ENCODE measurements around the gene G6PC3. TPM values are rescaled to one million over a fixed set of nuclear protein-coding genes. Genes with fewer than 3 reads are reported as not detected.

Gene G6PC3
- total RNA-seq, 3 donors from 2014 or later (not counting 1 experiment from before 2014, with no cell fraction given): 18.2 to 21.7 (median 20.6) TPM

GRCh38 chr17:44053125-44053872, 17.2 kb upstream of the G6PC3 start:
- no peaks in the 10 kb centered on the region for H3K27me3 Mint-ChIP-seq (ENCODE audit: low read depth in 2 of 2)
- no peak overlapping the region for H3K4me3 Mint-ChIP-seq
- Histone ChIP-seq H3K27ac (ENCODE audit: low read length) (no peak overlapping the region), H3K4me1 (ENCODE audit: control insufficient read depth, insufficient read depth, low read length) (no peaks in the 10 kb centered on the region), H3K4me3 (ENCODE audit: low read length) (no peak overlapping the region), H3K36me3 (ENCODE audit: control insufficient read depth, insufficient read depth, low read length) (peaks cover 28% of the 10 kb centered on the region), H3K9me3 (ENCODE audit: control insufficient read depth, insufficient read depth, low read length) (no peaks in the 10 kb centered on the region), H3K27me3 (ENCODE audit: control insufficient read depth, insufficient read depth, low read length) (no peaks in the 10 kb centered on the region)
- H3K4me1 Mint-ChIP-seq: peaks cover 16 to 20% of the 10 kb centered on the region in 2 donors
- DNase-seq (no peak), ATAC-seq (no peak)
- TF ChIP-seq CTCF (IDR thresholded peaks at IDR 0.05): no peak
- H3K36me3 Mint-ChIP-seq: peaks cover 7% of the 10 kb centered on the region
- WGBS (ENCODE audit: insufficient coverage): 54% methylated on average over 2 of the region's 3 CpGs
- intact Hi-C loops (cut with micrococcal nuclease): no loop called here
- no peaks in the 10 kb centered on the region for H3K9me3 Mint-ChIP-seq
- H3K27ac Mint-ChIP-seq: peak overlapping the region; percentile 65 to 75

- no peaks in the 10 kb centered on the region for H3K4me1 ChIP-seq (ENCODE audit: control insufficient read depth, insufficient read depth, low read length)
- H3K27ac ChIP-seq (ENCODE audit: low read length): no peak overlapping the region
- intact Hi-C loops (cut with micrococcal nuclease): no loop called here
- Mint-ChIP-seq H3K27ac (no peak overlapping the region), H3K9me3 (no peaks in the 10 kb centered on the region), H3K4me3 (no peak overlapping the region), H3K4me1 (peaks cover 18 to 26% of the 10 kb centered on the region in 2 donors), H3K36me3 (no peaks in the 10 kb centered on the region), H3K27me3 (ENCODE audit: low read depth in 2 of 2) (no peaks in the 10 kb centered on the region)
- H3K27me3 ChIP-seq (ENCODE audit: control insufficient read depth, insufficient read depth, low read length): no peaks in the 10 kb centered on the region
- 96% methylated on average over 14 of the region's 14 CpGs for WGBS (ENCODE audit: insufficient coverage)
- TF ChIP-seq CTCF (IDR thresholded peaks at IDR 0.05): no peak
- H3K36me3 ChIP-seq (ENCODE audit: control insufficient read depth, insufficient read depth, low read length): peaks cover 29% of the 10 kb centered on the region
- no peak overlapping the region for H3K4me3 ChIP-seq (ENCODE audit: low read length)
- no peak for DNase-seq
- no peak for ATAC-seq
- no peaks in the 10 kb centered on the region for H3K9me3 ChIP-seq (ENCODE audit: control insufficient read depth, insufficient read depth, low read length)
Measured at GRCh38 chr17:44059101-44059892, 11.2 kb upstream of the G6PC3 start.

- Mint-ChIP-seq H3K4me3 (no peak overlapping the region), H3K4me1 (peaks cover 25 to 35% of the 10 kb centered on the region in 2 donors)
- 100% methylated on average over 1 of the region's 1 CpG for WGBS (ENCODE audit: insufficient coverage)
Measured at GRCh38 chr17:44061446-44061845, 9.1 kb upstream of the G6PC3 start.

More at GRCh38 chr17:44061446-44061845, 9.1 kb upstream of the G6PC3 start:
- Histone ChIP-seq H3K4me1 (ENCODE audit: control insufficient read depth, insufficient read depth, low read length) (peaks cover 7% of the 10 kb centered on the region), H3K27me3 (ENCODE audit: control insufficient read depth, insufficient read depth, low read length) (no peaks in the 10 kb centered on the region), H3K36me3 (ENCODE audit: control insufficient read depth, insufficient read depth, low read length) (peaks cover 26% of the 10 kb centered on the region), H3K27ac (ENCODE audit: low read length) (no peak overlapping the region), H3K4me3 (ENCODE audit: low read length) (no peak overlapping the region), H3K9me3 (ENCODE audit: control insufficient read depth, insufficient read depth, low read length) (no peaks in the 10 kb centered on the region)
- no peak for ATAC-seq
- H3K27me3 Mint-ChIP-seq (ENCODE audit: low read depth in 2 of 2): no peaks in the 10 kb centered on the region
- H3K27ac Mint-ChIP-seq: peak overlapping the region in 1 of 2 donors; percentile 11
- DNase-seq: no peak
- no peaks in the 10 kb centered on the region for H3K9me3 Mint-ChIP-seq
- TF ChIP-seq CTCF (IDR thresholded peaks at IDR 0.05): no peak
- intact Hi-C loops (cut with micrococcal nuclease): no loop called here
- H3K36me3 Mint-ChIP-seq: no peaks in the 10 kb centered on the region
